Hepatic stellate cell (primary cell): ENCODE measurements around the gene TAP2.
"Not testable (repeated sequence)": the region's sequence is repeated elsewhere in the genome, so short reads cannot be mapped to it uniquely, and the experiment has no call there.

Experiments used
- DNase-seq: peaks from one replicate; pipeline ENCODE4 v3.0.0; 2011; ENCODE audit warnings: low spot score

TAP2 gene

DNA sequence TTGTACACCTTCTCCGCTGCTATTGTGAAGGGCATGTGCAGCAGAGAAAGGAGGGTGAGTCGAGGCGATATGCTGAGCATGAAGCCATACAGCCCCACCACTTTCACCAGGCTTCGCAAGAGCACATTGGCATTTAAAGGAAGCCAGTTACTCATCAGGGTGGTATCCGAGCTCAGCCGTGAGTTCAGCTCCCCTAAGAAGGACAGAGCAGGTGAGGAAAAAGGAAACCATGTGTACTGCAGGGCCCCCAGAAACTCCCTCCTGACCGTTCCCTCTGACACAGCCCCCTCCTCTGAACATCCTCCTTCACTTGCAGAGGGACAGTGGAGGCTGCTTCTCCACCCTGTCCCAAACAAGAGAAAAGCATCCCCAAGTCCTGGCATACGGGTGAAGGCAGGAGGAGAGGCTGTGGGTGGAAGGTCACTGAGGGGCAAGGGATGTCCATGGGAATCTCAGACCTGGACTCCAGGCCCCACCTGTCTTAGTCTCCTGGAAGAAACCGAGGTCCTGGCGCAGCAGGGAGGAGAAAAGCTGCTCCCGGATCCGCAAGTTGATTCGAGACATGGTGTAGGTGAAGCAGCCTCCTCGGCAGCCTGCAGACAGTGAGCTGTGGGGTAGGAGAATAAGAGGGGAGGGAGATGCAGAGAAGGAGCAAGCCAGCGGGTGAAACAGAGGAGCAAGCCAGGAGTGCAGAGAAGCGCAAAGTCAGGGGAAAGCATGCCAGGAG is 3.2 kb downstream of the TAP2 start:
- no peak for DNase-seq

- DNase-seq: no peak
These were observed 4.9 kb downstream of the TAP2 start for GRCh38 chr6:32833664-32834063.

DNA sequence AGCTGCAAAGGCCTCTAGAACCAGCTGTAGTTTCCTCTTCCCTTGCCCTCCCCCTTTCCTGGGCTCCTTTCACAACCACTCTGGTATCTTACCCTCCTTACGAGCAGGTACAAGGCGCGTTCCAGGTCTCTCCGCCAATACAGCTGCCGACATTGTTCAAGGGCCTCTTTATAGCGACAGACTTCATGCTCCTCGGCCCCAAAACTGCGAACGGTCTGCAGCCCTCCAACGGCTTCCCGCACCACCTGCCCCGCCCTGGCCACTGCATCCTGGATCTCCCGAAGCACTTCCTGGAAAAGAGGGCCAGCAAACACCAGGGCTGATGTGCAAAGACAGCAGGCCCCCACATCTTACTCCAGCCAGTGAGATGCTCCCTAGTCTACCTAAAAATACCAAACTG is 6.0 kb downstream of the TAP2 start:
- no peak for DNase-seq

DNA sequence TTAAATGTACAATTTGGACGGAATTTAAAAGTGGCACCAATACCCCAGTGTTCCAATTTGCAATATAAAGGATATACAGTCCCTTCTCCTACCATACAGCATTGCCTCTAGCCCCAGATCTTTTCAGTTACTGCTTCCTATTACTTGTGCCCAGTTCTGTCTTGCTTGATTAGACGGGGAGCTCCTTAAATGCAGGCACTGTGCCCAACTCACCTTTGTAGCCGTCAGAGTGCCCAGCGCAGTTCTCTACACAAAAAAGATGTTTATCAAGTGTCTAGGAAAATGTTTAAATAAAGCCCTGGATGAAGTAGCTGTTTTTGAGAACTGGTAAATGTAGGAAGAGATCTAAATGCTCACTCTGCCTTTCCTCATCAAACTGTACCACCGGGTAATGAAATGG is 7.6 kb downstream of the TAP2 start:
- DNase-seq: no peak

GRCh38 chr6:32830017-32830416 is 8.5 kb downstream of the TAP2 start:
- no peak for DNase-seq

GRCh38 chr6:32829495-32829894 is 9.0 kb downstream of the TAP2 start:
- DNase-seq: no peak

- DNase-seq: no peak
These were observed 11.5 kb downstream of the TAP2 start for GRCh38 chr6:32827025-32827424.

GRCh38 chr6:32825966-32826365 is 12.6 kb downstream of the TAP2 start:
- DNase-seq: peak; percentile 19

DNA sequence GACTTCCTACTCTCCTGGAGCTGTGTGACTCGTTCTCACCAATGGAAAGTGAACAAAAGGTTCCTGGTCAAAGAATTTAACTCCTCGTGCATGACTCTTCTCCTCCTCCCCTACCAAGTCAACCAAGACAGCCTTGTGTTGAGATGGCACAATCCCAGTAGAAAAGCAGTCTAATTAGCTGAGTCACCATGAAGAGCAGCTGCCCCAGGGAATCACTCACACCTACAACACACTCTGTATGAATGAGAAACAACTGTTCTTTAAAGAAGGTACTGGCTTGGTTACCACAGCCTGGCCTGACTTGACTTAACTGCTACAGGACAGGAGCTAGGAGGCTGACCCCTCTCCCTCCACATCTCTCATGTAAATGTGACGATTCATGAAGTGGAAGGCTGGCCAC is 18.8 kb downstream of the TAP2 start:
- no peak for DNase-seq

DNA sequence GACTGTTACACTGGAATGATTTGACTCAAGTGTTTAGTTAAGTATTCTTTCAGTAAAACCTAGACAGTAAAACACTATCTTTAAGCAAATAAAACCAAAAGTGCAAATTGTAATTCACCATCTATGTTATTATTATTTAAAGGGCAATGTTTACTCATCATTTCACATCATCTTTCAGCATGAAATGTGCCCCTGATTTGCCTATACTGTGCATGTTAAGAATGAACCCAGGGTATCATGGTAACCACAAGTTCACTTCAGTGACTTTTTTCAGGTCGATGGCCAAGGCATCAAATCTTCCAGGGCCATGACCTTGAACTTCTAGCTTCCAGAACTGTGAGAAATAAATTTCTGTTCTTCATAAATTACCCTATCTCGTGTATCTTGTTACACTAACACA is 19.7 kb downstream of the TAP2 start:
- DNase-seq: no peak

DNA sequence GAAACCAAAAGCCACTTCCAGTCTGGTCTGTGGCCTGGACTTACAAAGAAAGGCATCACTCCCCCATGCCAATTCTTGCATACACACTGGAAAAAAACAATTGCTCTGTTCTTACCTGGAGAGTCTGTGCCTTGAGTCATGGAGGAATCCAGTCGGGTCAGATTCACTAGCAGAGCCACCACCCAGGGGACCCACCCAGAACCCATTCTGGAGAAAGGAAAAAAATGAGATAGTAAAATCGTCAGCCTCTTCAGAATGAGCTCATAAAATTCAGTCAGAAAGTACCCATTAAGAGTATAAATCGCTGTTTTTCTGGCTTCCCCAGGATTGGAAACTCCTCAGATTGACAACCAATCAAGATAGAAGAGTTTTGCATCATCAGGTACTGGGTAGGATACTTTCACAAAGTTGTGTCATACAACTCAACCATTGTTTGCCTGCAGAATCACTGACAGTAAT is 21.8 kb downstream of the TAP2 start, which contains the start of gene HLA-DOB:
Gene HLA-DOB (minus strand): TSS at position 257 of the 459 bp plus-strand sequence. CDS start 51 bp downstream, at position 206.
- DNase-seq: peak; percentile 18

GRCh38 chr6:32815996-32816395 is 22.5 kb downstream of the TAP2 start:
- DNase-seq: no peak

DNA sequence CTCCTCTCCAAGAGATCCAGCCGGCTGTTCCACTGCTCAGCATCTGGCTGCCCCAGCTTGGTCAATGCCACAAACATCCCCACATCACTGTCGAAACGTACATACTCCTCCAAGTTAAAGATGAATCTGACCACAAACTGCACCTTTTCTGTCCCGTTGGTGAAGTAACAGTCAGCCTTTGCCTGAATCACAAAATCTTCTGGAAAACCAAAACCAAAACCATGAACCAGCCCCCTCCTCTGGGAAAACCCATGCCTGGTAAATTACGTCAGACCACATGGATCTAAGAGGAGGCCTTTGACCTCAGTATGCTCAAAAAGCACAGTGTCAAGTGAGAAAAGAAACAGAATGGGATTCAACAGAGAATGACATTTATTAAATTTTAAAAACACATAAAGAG is 23.4 kb downstream of the TAP2 start:
- DNase-seq: peak; percentile 38

DNA sequence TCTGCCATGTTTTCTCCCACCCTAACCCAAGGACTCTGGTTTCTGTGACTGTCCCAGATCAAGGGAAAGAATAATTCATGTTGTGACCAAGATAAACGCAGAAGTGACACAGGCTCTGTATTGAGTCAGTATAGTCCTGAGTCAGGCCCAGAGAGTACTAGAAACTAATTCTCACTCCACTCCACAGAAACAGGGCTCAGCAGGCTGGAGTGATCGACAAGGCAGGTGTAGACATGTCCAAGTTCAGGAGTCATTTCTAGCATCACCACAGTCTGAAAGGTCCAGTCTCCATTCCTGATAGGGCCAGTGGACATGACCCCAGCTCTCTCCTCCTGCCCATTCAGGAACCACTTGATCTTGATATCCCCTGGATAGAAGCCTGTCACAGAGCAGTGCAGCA is 24.4 kb downstream of the TAP2 start:
- DNase-seq: no peak

GRCh38 chr6:32809171-32809570 is 29.4 kb downstream of the TAP2 start:
- DNase-seq: no peak

GRCh38 chr6:32807020-32807580 is 31.4 kb downstream of the TAP2 start:
- no peak for DNase-seq

- not testable (repeated sequence) for DNase-seq
These were observed 33.1 kb downstream of the TAP2 start for GRCh38 chr6:32805404-32805803.

- no peak for DNase-seq
These were observed 35.1 kb downstream of the TAP2 start for GRCh38 chr6:32803416-32803815.

GRCh38 chr6:32799740-32800139 is 38.8 kb downstream of the TAP2 start:
- DNase-seq: no peak

DNA sequence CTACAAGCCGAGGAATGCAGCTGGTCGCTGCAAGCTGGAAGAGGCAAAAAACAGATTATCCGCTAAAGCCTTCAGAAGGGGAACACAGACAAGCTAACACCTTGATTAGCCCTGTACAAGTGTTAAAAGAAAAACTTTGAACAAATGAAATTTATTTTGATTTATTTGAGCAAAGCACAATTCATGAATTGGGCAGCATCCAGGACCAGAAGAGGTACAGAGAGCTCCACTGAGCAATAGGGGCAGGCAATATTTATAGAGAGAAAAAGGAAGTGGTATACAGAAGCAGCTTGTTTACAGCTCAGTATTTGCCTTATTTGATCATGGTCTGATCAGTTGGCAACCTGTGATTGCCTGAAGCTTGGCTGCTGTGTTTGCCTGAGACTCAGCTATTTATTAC is 39.4 kb downstream of the TAP2 start:
- no peak for DNase-seq

DNA sequence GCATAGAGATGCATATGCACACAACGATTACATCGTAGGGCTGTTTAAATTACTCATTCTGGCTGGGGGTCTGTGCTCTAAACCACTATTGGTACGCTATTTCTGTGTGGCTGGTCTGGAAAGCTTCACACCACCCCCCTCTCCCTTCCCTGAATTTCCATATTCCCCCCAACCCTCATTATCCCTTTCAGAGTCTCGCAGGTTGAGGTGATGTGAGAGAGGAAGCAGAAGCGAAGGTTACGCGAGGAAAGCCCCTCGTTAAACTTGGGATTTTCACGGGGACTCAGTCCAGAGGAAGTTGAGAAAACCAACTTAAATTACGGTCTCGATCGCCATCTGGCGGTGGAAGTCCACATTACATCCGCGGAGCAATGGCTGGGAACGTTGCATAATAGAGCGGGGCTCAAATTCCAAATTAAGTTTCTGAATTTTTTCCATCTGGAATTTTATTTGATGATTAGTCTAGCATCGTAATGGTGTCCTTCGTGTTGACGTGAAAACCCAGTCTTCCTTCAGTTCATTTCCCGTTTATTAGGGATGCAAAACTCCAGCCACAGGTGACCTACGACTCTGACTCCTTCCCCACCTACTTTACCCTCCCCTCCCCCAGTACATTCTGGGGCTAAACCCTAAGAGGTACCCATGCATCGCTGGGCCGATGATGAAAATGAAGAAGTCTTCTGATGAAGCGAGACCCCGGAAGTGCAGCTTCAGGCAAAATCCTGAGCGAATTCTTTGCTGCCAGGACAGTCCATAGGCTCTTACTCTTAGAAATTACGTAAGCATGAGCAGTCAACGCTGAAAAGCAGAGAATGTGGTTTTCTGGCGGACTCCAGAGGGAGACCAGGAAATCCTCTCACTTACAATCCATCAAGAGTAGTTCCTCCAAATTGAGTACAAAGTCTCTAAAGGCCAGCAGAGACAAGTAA is 41.4 kb downstream of the TAP2 start:
- peak; percentile 34 for DNase-seq

- no peak for DNase-seq
These were observed 44.0 kb downstream of the TAP2 start for GRCh38 chr6:32794510-32794909.
